Gastrocnemius medialis (tissue), 4 donors: ENCODE data around the gene RAB20. TPM values are rescaled to one million over a fixed set of nuclear protein-coding genes. Genes with fewer than 3 reads are reported as not detected.

Source experiments
- ATAC-seq, 2 donors: fragments of 150-250 bp; one replicate each; pipeline ENCODE4 v1.9.1; 2016
- DNase-seq, 2 donors: peaks; one replicate each; pipeline ENCODE4 v3.0.0-alpha.2; 2019
- H3K27ac ChIP-seq, 4 donors: fragments of 200-600 bp; sonication (generic); 1 replicate in 1 of 4; 2 replicates in 3 of 4; pipeline ENCODE4 v1.5.1; 2016 to 2018; ENCODE audit warnings: mild to moderate bottlenecking in 2 of 4, moderate library complexity in 1 of 4
- H3K27me3 ChIP-seq, 3 donors: fragments of 200-600 bp; sonication (generic) in 2 of 3; 1 replicate in 1 of 3; 2 replicates in 2 of 3; pipeline versions ENCODE4 v1.5.1 to v1.6.0; 2016 to 2019; ENCODE audit warnings: mild to moderate bottlenecking in 1 of 3, moderate library complexity in 1 of 3
- H3K36me3 ChIP-seq, 2 donors: fragments of 200-600 bp; sonication (generic) in 1 of 2; one replicate each; pipeline ENCODE4 v1.5.1; 2017 to 2018
- H3K4me1 ChIP-seq, 2 donors: fragments of 200-600 bp; sonication (generic) in 1 of 2; one replicate each; pipeline ENCODE4 v1.5.1; 2016 to 2017; ENCODE audit warnings: mild to moderate bottlenecking in 2 of 2
- H3K4me3 ChIP-seq, 4 donors: fragments of 200-600 bp; sonication (generic) in 3 of 4; 1 replicate in 1 of 4; 2 replicates in 3 of 4; pipeline ENCODE4 v1.5.1; 2016 to 2019; ENCODE audit warnings: mild to moderate bottlenecking in 2 of 4
- H3K9me3 ChIP-seq, 3 donors: fragments of 200-600 bp; sonication (generic) in 2 of 3; 1 replicate in 1 of 3; 2 replicates in 2 of 3; pipeline ENCODE4 v1.5.1; 2016 to 2019
- CTCF ChIP-seq, 5 experiments: fragments of 450-650 bp in 3 of 5; fragments of 200-600 bp in 2 of 5; sonication (generic) in 2 of 5; IDR thresholded peaks in 4 of 5; conservative IDR thresholded peaks in 1 of 5; 1 replicate in 4 of 5; 2 replicates in 1 of 5; pipeline ENCODE4 v1.5.1; 2016 to 2019; ENCODE audit warnings: antibody characterized with exemption in 5 of 5, mild to moderate bottlenecking in 3 of 5, moderate library complexity in 3 of 5
- POLR2A ChIP-seq, 2 donors: fragments of 450-650 bp; IDR thresholded peaks; one replicate each; pipeline ENCODE4 v1.6.1; 2017; ENCODE audit warnings: antibody characterized with exemption in 2 of 2, mild to moderate bottlenecking in 2 of 2, moderate library complexity in 2 of 2
- in situ Hi-C, 4 donors: fragments of 200-750 bp; cut with MboI; loops; one replicate each; pipeline versions ENCODE4 v1.15.0 to v1.8.0; 2017; ENCODE audit warnings: low sequenced_read_pairs in 4 of 4
- intact Hi-C: fragments of 100-400 bp; cut with DNase I; formaldehyde crosslinking; loops from one replicate; pipeline ENCODE4 v1.15.1; 2023; ENCODE audit warnings: low total_unique reads
- total RNA-seq, 4 donors: library from RNA; depleted of rRNA; stranded (reverse); fragments of >200 nt; gene quantifications; one replicate each; pipeline versions ENCODE4 v1.1.0 to v1.2.3, GENCODE V29; 2016

Gene RAB20
- total RNA-seq, 4 donors from 2014 or later: 0.31 to 9.1 (median 2.0) TPM

GRCh38 chr13:110560601-110561343 lies 750 bp downstream of the RAB20 start:
- peak; percentile 40 to 54 for ATAC-seq
- no peak for DNase-seq
- intact Hi-C loops: loop anchor here (1.0 to 5.0 kb wide), 4 partner anchors 56 to 152 kb away; partner anchors contain the start of gene ING1
- H3K27me3 ChIP-seq: no peaks in the 10 kb centered on the region
- TF ChIP-seq POLR2A (IDR thresholded peaks at IDR 0.05): peak in 1 of 2 donors; percentile 13
- TF ChIP-seq CTCF (IDR thresholded peaks at IDR 0.05 in 4 of 5, conservative IDR thresholded peaks at IDR 0.05 in 1 of 5): no peak
- H3K4me3 ChIP-seq: peak overlapping the region; percentile 75 to 88 (median 84)
- peak overlapping the region; percentile 75 to 92 (median 84) for H3K27ac ChIP-seq
- H3K36me3 ChIP-seq: no peaks in the 10 kb centered on the region
- no peaks in the 10 kb centered on the region for H3K9me3 ChIP-seq
- H3K4me1 ChIP-seq: peaks cover 10 to 13% of the 10 kb centered on the region in 2 donors
- in situ Hi-C loops: loop anchor here in 1 of 4 donors (25.0 kb wide), 1 partner anchor 98 kb away; no protein-coding TSS in a partner anchor

- Histone ChIP-seq H3K27me3 (no peaks in the 10 kb centered on the region), H3K27ac (peak overlapping the region; percentile 75 to 92 (median 84)), H3K9me3 (no peaks in the 10 kb centered on the region), H3K4me1 (peaks cover 10 to 13% of the 10 kb centered on the region in 2 donors), H3K36me3 (no peaks in the 10 kb centered on the region), H3K4me3 (peak overlapping the region; percentile 3 to 88 (median 50))
- ATAC-seq (no peak), DNase-seq (no peak)
- intact Hi-C loops: loop anchor here (5.0 kb wide), 2 partner anchors 78 to 152 kb away; partner anchors contain the start of gene ING1
- in situ Hi-C loops: loop anchor here in 1 of 4 donors (25.0 kb wide), 1 partner anchor 98 kb away; no protein-coding TSS in a partner anchor
- TF ChIP-seq POLR2A (IDR thresholded peaks at IDR 0.05): no peak
These were observed 1.5 kb downstream of the RAB20 start for GRCh38 chr13:110559986-110560385.

GRCh38 chr13:110559429-110559943 lies 2.0 kb downstream of the RAB20 start:
- Histone ChIP-seq H3K27ac (peak overlapping the region; percentile 75 to 92 (median 84)), H3K4me1 (peaks cover 10 to 13% of the 10 kb centered on the region in 2 donors), H3K27me3 (no peaks in the 10 kb centered on the region), H3K4me3 (peak overlapping the region; percentile 3 to 88 (median 50)), H3K9me3 (no peaks in the 10 kb centered on the region), H3K36me3 (no peaks in the 10 kb centered on the region)
- intact Hi-C loops: no loop called here
- in situ Hi-C loops: loop anchor here in 1 of 4 donors (25.0 kb wide), 1 partner anchor 97 kb away; no protein-coding TSS in a partner anchor
- no peak for ATAC-seq
- no peak for TF ChIP-seq POLR2A (IDR thresholded peaks at IDR 0.05)
- no peak for TF ChIP-seq CTCF (IDR thresholded peaks at IDR 0.05 in 4 of 5, conservative IDR thresholded peaks at IDR 0.05 in 1 of 5)
- DNase-seq: no peak

- intact Hi-C loops: no loop called here
These were observed 3.8 kb downstream of the RAB20 start for GRCh38 chr13:110557610-110558305.

More at GRCh38 chr13:110557610-110558305, 3.8 kb downstream of the RAB20 start:
- Histone ChIP-seq H3K27ac (no peak overlapping the region), H3K4me1 (peaks cover 10 to 13% of the 10 kb centered on the region in 2 donors), H3K4me3 (no peak overlapping the region), H3K9me3 (no peaks in the 10 kb centered on the region), H3K27me3 (no peaks in the 10 kb centered on the region), H3K36me3 (no peaks in the 10 kb centered on the region)
- DNase-seq: no peak
- TF ChIP-seq CTCF (IDR thresholded peaks at IDR 0.05 in 4 of 5, conservative IDR thresholded peaks at IDR 0.05 in 1 of 5) (no peak), POLR2A (IDR thresholded peaks at IDR 0.05) (no peak)
- ATAC-seq: no peak
- in situ Hi-C loops: loop anchor here in 1 of 4 donors (25.0 kb wide), 1 partner anchor 95 kb away; no protein-coding TSS in a partner anchor
